Retinal pigment epithelial cell (primary cell): ENCODE measurements around the gene DNAJC7.

Experiments
- DNase-seq: peaks from one replicate; pipeline ENCODE4 v3.0.0-alpha.2; 2010; ENCODE audit warnings: low read depth
- H3K4me3 ChIP-seq: 2 replicates; pipeline ENCODE4 v1.5.1; 2011; ENCODE audit warnings: mild to moderate bottlenecking, low read length, control low read depth, moderate library complexity
- CTCF ChIP-seq: conservative IDR thresholded peaks from 2 replicates; pipeline ENCODE4 v1.5.1; 2011; ENCODE audit warnings: low read depth, low read length, control low read depth, inconsistent platforms

Gene DNAJC7

GRCh38 chr17:41986634-41987033, 30.6 kb downstream of the DNAJC7 start:
- no peak for DNase-seq
- no peak for TF ChIP-seq CTCF
- no peak overlapping the region for H3K4me3 ChIP-seq

GRCh38 chr17:41985919-41986318, 31.3 kb downstream of the DNAJC7 start:
- no peak overlapping the region for H3K4me3 ChIP-seq
- no peak for TF ChIP-seq CTCF

GRCh38 chr17:41984454-41984853, 32.8 kb downstream of the DNAJC7 start:
- no peak for TF ChIP-seq CTCF
- DNase-seq: no peak
- no peak overlapping the region for H3K4me3 ChIP-seq

More at GRCh38 chr17:41985919-41986318, 31.3 kb downstream of the DNAJC7 start:
- DNase-seq: no peak

- H3K4me3 ChIP-seq: no peak overlapping the region
- DNase-seq: no peak
- TF ChIP-seq CTCF: no peak
These were observed 35.0 kb downstream of the DNAJC7 start for GRCh38 chr17:41982026-41982760.

- no peak for TF ChIP-seq CTCF
- no peak for DNase-seq
- H3K4me3 ChIP-seq: no peak overlapping the region
These were observed 39.2 kb downstream of the DNAJC7 start for GRCh38 chr17:41977991-41978390.

- H3K4me3 ChIP-seq: no peak overlapping the region
- DNase-seq: no peak
- no peak for TF ChIP-seq CTCF
These were observed 41.0 kb downstream of the DNAJC7 start for GRCh38 chr17:41976142-41976768.
